Kidney (tissue), 14 donors: ENCODE data around the gene CIPC. TPM values are rescaled to one million over a fixed set of nuclear protein-coding genes. Genes with fewer than 3 reads are reported as not detected.

ENCODE experiments used
- DNase-seq, 5 donors: peaks; one replicate each; pipeline ENCODE4 v3.0.0-alpha.2; 2013 to 2020
- FAIRE-seq: peaks from 2 replicates; lab custom pipeline; 2012; peaks lifted over from hg19 to GRCh38; lab: Jason Lieb, UNC
- H3K27ac ChIP-seq, 2 donors: one replicate each; pipeline ENCODE4 v1.7.0; 2013; ENCODE audit warnings: low read depth in 2 of 2, low read length in 2 of 2, inconsistent platforms in 1 of 2
- H3K27me3 ChIP-seq: one replicate; pipeline ENCODE4 v1.7.1; 2013; ENCODE audit warnings: low read length, inconsistent platforms; ENCODE audit not compliant: control insufficient read depth, insufficient read depth
- H3K36me3 ChIP-seq, 3 donors: one replicate each; pipeline versions ENCODE4 v1.7.0 to v1.7.1; 2013; ENCODE audit warnings: low read length in 3 of 3, control low read depth in 1 of 3, inconsistent platforms in 1 of 3; ENCODE audit not compliant: insufficient read depth in 3 of 3, control insufficient read depth in 2 of 3
- H3K4me1 ChIP-seq, 3 donors: one replicate each; pipeline versions ENCODE4 v1.7.0 to v1.7.1; 2013; ENCODE audit warnings: low read length in 3 of 3, inconsistent platforms in 1 of 3, low read depth in 1 of 3; ENCODE audit not compliant: control insufficient read depth in 2 of 3, insufficient read depth in 2 of 3
- H3K4me3 ChIP-seq, 3 donors: one replicate each; pipeline versions ENCODE4 v1.7.0 to v1.8.1; 2013; ENCODE audit warnings: low read length in 3 of 3, control low read depth in 1 of 3, inconsistent platforms in 1 of 3
- H3K9ac ChIP-seq, 3 donors: one replicate each; pipeline versions ENCODE4 v1.7.0 to v1.7.1; 2013; ENCODE audit warnings: low read length in 3 of 3, control low read depth in 1 of 3, inconsistent platforms in 1 of 3
- H3K9me3 ChIP-seq, 3 donors: one replicate each; pipeline versions ENCODE4 v1.7.0 to v1.7.1; 2013; ENCODE audit warnings: low read length in 3 of 3, control low read depth in 1 of 3, inconsistent platforms in 1 of 3; ENCODE audit not compliant: control insufficient read depth in 2 of 3, insufficient read depth in 1 of 3
- CTCF ChIP-seq: IDR thresholded peaks from 3 replicates; pipeline ENCODE4 v1.5.1; 2012; ENCODE audit warnings: mild to moderate bottlenecking, moderate library complexity, borderline replicate concordance; ENCODE audit not compliant: insufficient read depth; ENCODE audit errors: extremely low read depth
- intact Hi-C: fragments of 100-400 bp; cut with DNase I; formaldehyde crosslinking; loops from one replicate; pipeline ENCODE4 v1.11.1; 2022
- polyA plus RNA-seq: library from polyadenylated mRNA; stranded (reverse); fragments of 350-450 nt; fragmentation: Illumina TruSeq; extraction: RNeasy Lipid Tissue Mini Kit (QIAGEN cat#74804); gene quantifications from one replicate; pipeline ENCODE4 v1.2.3, GENCODE V29; 2014; ENCODE audit warnings: low read depth, low replicate concordance; ENCODE audit not compliant: insufficient read depth
- total RNA-seq: library from RNA; stranded (reverse); fragmentation: NEBNext Ultra II Directional; extraction: Animal tissue kit (Norgen Biotek cat#: 25700); gene quantifications from one replicate; pipeline ENCODE4 v1.2.1, GENCODE V29; 2021
- donor health status: control.
- donor health status: control.
- donor health status: control.
- donor health status: control.
- donor health status: control.
- donor health status: DM: yes; HTN: yes; CAD: no.
- donor health status: Normal renal cell carcinoma (clear cell type).

The CIPC gene
- total and polyA plus RNA-seq, 2 donors from 2014 or later = 12.8 to 23.5 TPM

- H3K27me3 ChIP-seq = peaks cover 3% of the 10 kb centered on the region
- H3K27ac ChIP-seq = no peak overlapping the region
- no peaks in the 10 kb centered on the region for H3K36me3 ChIP-seq
- no peak overlapping the region for H3K4me3 ChIP-seq
- intact Hi-C loops = no loop called here
- DNase-seq = no peak
- peaks cover 0 to 1% (median 0%) of the 10 kb centered on the region in 3 donors for H3K9me3 ChIP-seq
- TF ChIP-seq CTCF = no peak
- no peak for FAIRE-seq
- no peak overlapping the region for H3K9ac ChIP-seq
- no peaks in the 10 kb centered on the region for H3K4me1 ChIP-seq
These were observed 57.0 kb downstream of the CIPC start for GRCh38 chr14:77155083-77155482.

GRCh38 chr14:77157740-77158139 is 59.7 kb downstream of the CIPC start:
- Histone ChIP-seq H3K27ac (no peak overlapping the region), H3K4me1 (no peaks in the 10 kb centered on the region), H3K4me3 (no peak overlapping the region), H3K36me3 (no peaks in the 10 kb centered on the region), H3K9me3 (peaks cover 0 to 1% (median 0%) of the 10 kb centered on the region in 3 donors), H3K9ac (no peak overlapping the region), H3K27me3 (peaks cover 3% of the 10 kb centered on the region)
- no peak for FAIRE-seq
- intact Hi-C loops = no loop called here
- no peak for DNase-seq
- TF ChIP-seq CTCF = no peak

- H3K4me1 ChIP-seq = no peaks in the 10 kb centered on the region
These were observed 60.3 kb downstream of the CIPC start for GRCh38 chr14:77158175-77158881.

More at GRCh38 chr14:77158175-77158881, 60.3 kb downstream of the CIPC start:
- Histone ChIP-seq H3K36me3 (no peaks in the 10 kb centered on the region), H3K27me3 (peaks cover 3% of the 10 kb centered on the region), H3K9me3 (peaks cover 0 to 1% (median 0%) of the 10 kb centered on the region in 3 donors), H3K9ac (no peak overlapping the region), H3K4me3 (peak overlapping the region in 1 of 3 donors; percentile 44), H3K27ac (no peak overlapping the region)
- intact Hi-C loops = no loop called here
- peak in 2 of 5 donors; percentile 24 to 62 for DNase-seq
- no peak for TF ChIP-seq CTCF
- no peak for FAIRE-seq
